HepG2 (cell line): Measurements from ENCODE around the gene S100A10. TPM values are rescaled to one million over a fixed set of nuclear protein-coding genes. Genes with fewer than 3 reads are reported as not detected.

ENCODE experiments used
- ATAC-seq: fragments of 200-7000 bp; cut with Tn5 transposase; 3 replicates; pipeline ENCODE4 v1.9.1; 2020; ENCODE audit warnings: mild to moderate bottlenecking, moderate library complexity
- BruUV-seq: library from RNA; stranded (reverse); fragments of 400-500 nt; replicated peaks from 2 replicates; lab custom pipeline; 2021; lab: Mats Ljungman, UMichigan
- CTCF ChIA-PET: fragments of 300-600 bp; formaldehyde crosslinking; extraction: SDS; loops from one replicate; lab custom pipeline; 2021; ENCODE audit warnings: low total read pairs, inconsistent platforms, low intra/inter-chr PET ratio; lab: Yijun Ruan, JAX
- POLR2A ChIA-PET: fragments of 350-600 bp; sonication (Branson Sonifier 250); formaldehyde crosslinking; loops from one replicate; lab custom pipeline; 2020; ENCODE audit warnings: antibody characterized with exemption, inconsistent platforms; lab: Yijun Ruan, JAX
- DNase-seq: peaks from one replicate; pipeline ENCODE4 v3.0.0-alpha.2; 2015; ENCODE audit warnings: low spot score
- FAIRE-seq: peaks from 3 replicates; lab custom pipeline; 2011; peaks lifted over from hg19 to GRCh38; lab: Jason Lieb, UNC
- H2AFZ ChIP-seq: one replicate; pipeline ENCODE4 v1.6.1; 2011; ENCODE audit warnings: low read length, inconsistent platforms
- H3K27ac ChIP-seq: fragments of 300-600 bp; 3 replicates; pipeline ENCODE4 v1.8.0; 2011; ENCODE audit warnings: mixed run types, mild to moderate bottlenecking, mixed read lengths, low read length, inconsistent platforms; ENCODE audit not compliant: insufficient read depth; ENCODE audit errors: extremely low read length
- H3K27me3 ChIP-seq, 2 experiments: fragments of 200-600 bp in 1 of 2; 2 replicates in 1 of 2; 3 replicates in 1 of 2; pipeline versions ENCODE4 v1.6.0 to v1.8.0; 2011; ENCODE audit warnings: low read length in 2 of 2, mild to moderate bottlenecking in 2 of 2, moderate library complexity in 2 of 2, inconsistent platforms in 1 of 2; ENCODE audit not compliant: insufficient read depth in 2 of 2, control insufficient read depth in 1 of 2
- H3K36me3 ChIP-seq, 2 experiments: fragments of 200-600 bp in 1 of 2; replicated peaks in 1 of 2; 2 replicates in 1 of 2; 3 replicates in 1 of 2; pipeline versions ENCODE4 v1.5.1 to v1.8.0; 2011; ENCODE audit warnings: low read length in 2 of 2, inconsistent platforms in 1 of 2; ENCODE audit not compliant: insufficient read depth in 2 of 2, control insufficient read depth in 1 of 2
- H3K4me1 ChIP-seq: 2 replicates; pipeline ENCODE4 v1.5.1; 2012; ENCODE audit warnings: low read length, inconsistent platforms; ENCODE audit not compliant: insufficient read depth
- H3K4me2 ChIP-seq: 2 replicates; pipeline ENCODE4 v1.6.0; 2011; ENCODE audit warnings: low read depth, low read length, inconsistent platforms
- H3K4me3 ChIP-seq, 3 experiments: fragments of 200-600 bp in 1 of 3; sonication (generic), shearing (Covaris generic) in 1 of 3; replicated peaks in 1 of 3; 2 replicates each; pipeline ENCODE4 v1.5.1; 2011 to 2016; ENCODE audit warnings: low read length in 3 of 3, inconsistent platforms in 2 of 3, low read depth in 2 of 3, mild to moderate bottlenecking in 2 of 3, control low read depth in 1 of 3, mixed read lengths in 1 of 3; ENCODE audit not compliant: insufficient read depth in 1 of 3
- H3K79me2 ChIP-seq: one replicate; pipeline ENCODE4 v1.6.1; 2011; ENCODE audit warnings: low read length, inconsistent platforms; ENCODE audit not compliant: insufficient read depth
- H3K9ac ChIP-seq: 2 replicates; pipeline ENCODE4 v1.6.0; 2011; ENCODE audit warnings: mild to moderate bottlenecking, low read depth, low read length, inconsistent platforms; ENCODE audit not compliant: insufficient read depth
- H3K9me3 ChIP-seq: 2 replicates; pipeline ENCODE4 v1.5.1; 2012; ENCODE audit warnings: mild to moderate bottlenecking, low read length
- H4K20me1 ChIP-seq: 2 replicates; pipeline ENCODE4 v1.6.0; 2011; ENCODE audit warnings: inconsistent platforms, mild to moderate bottlenecking, low read length, moderate library complexity; ENCODE audit not compliant: insufficient read depth
- MAF1 ChIP-seq: sonication (generic); formaldehyde crosslinking; IDR thresholded peaks from 2 replicates; pipeline ENCODE4 v1.5.0; 2020; ENCODE audit warnings: missing genetic modification reagents, borderline replicate concordance
- MTA3 ChIP-seq: sonication (generic); formaldehyde crosslinking; IDR thresholded peaks from 2 replicates; pipeline ENCODE4 v1.4.0; 2020; ENCODE audit warnings: missing genetic modification reagents
- NFE2L2 ChIP-seq: fragments of 150-350 bp; IDR thresholded peaks from 2 replicates; pipeline ENCODE4 v1.6.1; 2014; ENCODE audit warnings: low read length
- NR2F6 ChIP-seq, 2 experiments: IDR thresholded peaks; 2 replicates each; pipeline ENCODE4 v1.6.1; 2016; ENCODE audit warnings: antibody characterized with exemption in 1 of 2, mild to moderate bottlenecking in 1 of 2
- SP2 ChIP-seq: sonication (generic); formaldehyde crosslinking; IDR thresholded peaks from 2 replicates; pipeline ENCODE4 v1.5.1; 2020; ENCODE audit warnings: mild to moderate bottlenecking, missing genetic modification reagents
- TCF7 ChIP-seq: sonication (generic); IDR thresholded peaks from 2 replicates; pipeline ENCODE4 v1.6.1; 2016; ENCODE audit warnings: antibody characterized with exemption, low read depth
- WGBS: methylation state at CpG from one replicate; pipeline ENCODE4 v1.1.6; 2017; ENCODE audit warnings: low lambda C conversion rate; 5-methylcytosine and 5-hydroxymethylcytosine counted together
- in situ Hi-C: cut with HindIII; loops from 2 replicates; pipeline ENCODE4 v1.10.0; 2017; ENCODE audit warnings: low pct_unique_long_range_greater_than_20kb; ENCODE audit not compliant: extremely low pct_ligation_motif_present
- intact Hi-C: fragments of 100-400 bp; cut with micrococcal nuclease; formaldehyde crosslinking; loops from one replicate; pipeline ENCODE4 v1.10.0; 2022; ENCODE audit not compliant: unreplicated experiment
- polyA plus RNA-seq, 8 experiments: library from polyadenylated mRNA; depleted of rRNA in 3 of 8; stranded (reverse) in 7 of 8; unstranded in 1 of 8; fragments of >200 nt; fragmentation: Illumina TruSeq in 4 of 8; extraction: Trizol in 4 of 8; gene quantifications; 2 replicates each; pipeline versions ENCODE4 v1.2.1 to v1.2.3, GENCODE V29; 2011 to 2016; ENCODE audit warnings: low read depth in 4 of 8, missing spikeins in 1 of 8, mixed read lengths in 1 of 8; ENCODE audit not compliant: insufficient read depth in 1 of 8
- total RNA-seq, 5 experiments: library from RNA; depleted of rRNA; stranded (reverse); fragments of >200 nt; fragmentation: Illumina TruSeq; extraction: Trizol; gene quantifications; 2 replicates each; pipeline ENCODE4 v1.2.3, GENCODE V29; 2016; ENCODE audit warnings: low read depth in 1 of 5

The S100A10 gene
- total and polyA plus RNA-seq, 2 of the 13 experiments (the other 11 are each of a cell fraction or from before 2014, with no cell fraction given), result 16.8 to 28.7 TPM

DNA sequence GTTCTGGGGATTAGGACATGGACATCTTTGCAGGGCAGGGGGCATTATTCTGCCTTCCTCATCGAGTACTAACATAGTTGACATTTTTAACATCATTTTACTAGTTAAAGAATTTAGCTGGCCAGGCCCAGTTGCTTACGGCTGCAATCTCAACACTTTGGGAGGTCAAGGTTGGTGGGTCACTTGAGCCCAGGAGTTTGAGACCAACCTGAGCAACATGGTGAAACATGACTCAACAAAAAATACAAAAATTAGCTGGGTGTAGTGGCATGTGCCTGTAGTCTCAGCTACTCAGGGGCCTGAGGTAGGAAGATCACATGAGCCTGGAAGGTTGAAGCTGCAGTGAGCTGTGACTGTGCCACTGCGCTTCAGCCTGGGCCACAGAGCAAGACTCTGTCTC lies 54.5 kb downstream of the S100A10 start:
- TF ChIP-seq NFE2L2 (peak; percentile 40; the same call in 1 of the 2 replicates), MAF1 (CRISPR knock-in tag) (no peak)
- TF ChIP-seq, all 625 proteins: peak for 1
- H3K36me3 ChIP-seq, result no peaks in the 10 kb centered on the region
- H3K9ac ChIP-seq, result no peak overlapping the region
- ChIA-PET CTCF (no interaction called here), POLR2A (no interaction called here)
- no peak overlapping the region for H3K27ac ChIP-seq
- H3K27me3 ChIP-seq, result no peaks in the 10 kb centered on the region; a peak in 1 of 5 replicates
- H3K79me2 ChIP-seq, result no peaks in the 10 kb centered on the region
- H3K4me3 ChIP-seq, result no peak overlapping the region
- DNase-seq (no peak), ATAC-seq (no peak), FAIRE-seq (no peak)
- intact Hi-C loops, result no loop called here
- H2AFZ ChIP-seq, result no peak overlapping the region
- 28% methylated on average over 3 of the region's 3 CpGs for WGBS
- H3K9me3 ChIP-seq, result no peaks in the 10 kb centered on the region
- no TSS peak for BruUV-seq
- in situ Hi-C loops, result no loop called here
- no peaks in the 10 kb centered on the region for H4K20me1 ChIP-seq
- H3K4me2 ChIP-seq, result no peak overlapping the region
- H3K4me1 ChIP-seq, result peaks cover 12% of the 10 kb centered on the region

GRCh38 chr1:151936653-151937052 lies 57.0 kb downstream of the S100A10 start:
- intact Hi-C loops, result no loop called here
- H3K79me2 ChIP-seq, result no peaks in the 10 kb centered on the region
- H3K36me3 ChIP-seq, result no peaks in the 10 kb centered on the region
- H3K4me1 ChIP-seq, result peaks cover 12% of the 10 kb centered on the region
- 2% methylated on average over 7 of the region's 7 CpGs for WGBS
- H3K4me2 ChIP-seq, result no peak overlapping the region
- no peaks in the 10 kb centered on the region for H3K9me3 ChIP-seq
- H3K9ac ChIP-seq, result no peak overlapping the region
- no peak for FAIRE-seq
- DNase-seq, result peak; percentile 2
- H3K4me3 ChIP-seq, result no peak overlapping the region; a peak in 1 of 6 replicates
- no peaks in the 10 kb centered on the region for H3K27me3 ChIP-seq
- ATAC-seq, result no peak
- POLR2A ChIA-PET, result no interaction called here
- H4K20me1 ChIP-seq, result no peaks in the 10 kb centered on the region
- CTCF ChIA-PET, result interaction anchor here (1.4 kb wide), 1 partner anchor 77 kb away, joined by 3 read pairs; no protein-coding TSS in a partner anchor
- no peak for TF ChIP-seq TCF7
- no peak for TF ChIP-seq MTA3
- no peak for TF ChIP-seq SP2 (CRISPR knock-in tag)
- 0 out of 2 replicates have a peak, but pooled peaks have one; percentile 15 for TF ChIP-seq NR2F6 (IDR thresholded peaks at IDR 0.05)
- no peak for TF ChIP-seq NR2F6 (CRISPR knock-in tag; IDR thresholded peaks at IDR 0.05)
- H2AFZ ChIP-seq, result no peak overlapping the region
- BruUV-seq, result no TSS peak
- H3K27ac ChIP-seq, result no peak overlapping the region
- in situ Hi-C loops, result no loop called here
